Measurements from ENCODE around the gene CLDN9.

Gene CLDN9

GRCh38 chr16:3000540-3000939 lies 12.2 kb upstream of the CLDN9 start:
- DNase-seq, result no peak

GRCh38 chr16:3001316-3001715 lies 11.4 kb upstream of the CLDN9 start:
- DNase-seq, result no peak

GRCh38 chr16:3003582-3004270 lies 9.0 kb upstream of the CLDN9 start:
- peak; percentile 97 for DNase-seq

GRCh38 chr16:3004319-3004718 lies 8.4 kb upstream of the CLDN9 start:
- no peak for DNase-seq

GRCh38 chr16:3004781-3005284 lies 7.9 kb upstream of the CLDN9 start:
- no peak for DNase-seq

GRCh38 chr16:3007059-3007956 lies 5.4 kb upstream of the CLDN9 start:
- no peak for DNase-seq

GRCh38 chr16:3007957-3008689 lies 4.6 kb upstream of the CLDN9 start:
- DNase-seq, result no peak

GRCh38 chr16:3008690-3009037 lies 4.1 kb upstream of the CLDN9 start:
- DNase-seq, result no peak

GRCh38 chr16:3009568-3010390 lies 2.9 kb upstream of the CLDN9 start:
- DNase-seq, result no peak

- no peak for DNase-seq
Observed at GRCh38 chr16:3010510-3010909, 2.2 kb upstream of the CLDN9 start.

GRCh38 chr16:3012246-3012645 lies 477 bp upstream of the CLDN9 start:
- no peak for DNase-seq

GRCh38 chr16:3013491-3013951 lies 798 bp downstream of the CLDN9 start:
- no peak for DNase-seq

- DNase-seq, result no peak
Observed at GRCh38 chr16:3013998-3014690, 1.4 kb downstream of the CLDN9 start.

- no peak for DNase-seq
Observed at GRCh38 chr16:3014971-3015370, 2.2 kb downstream of the CLDN9 start.

GRCh38 chr16:3015865-3016521 lies 3.3 kb downstream of the CLDN9 start:
- no peak for DNase-seq

- no peak for DNase-seq
Observed at GRCh38 chr16:3017344-3017743, 4.6 kb downstream of the CLDN9 start.

GRCh38 chr16:3017794-3018506 lies 5.2 kb downstream of the CLDN9 start, which contains the start of gene CLDN6:
Gene CLDN6 (minus strand): TSS chr16:3018183. CDS start chr16:3016021, 2,162 bp downstream.
- DNase-seq, result no peak

GRCh38 chr16:3019594-3020246 lies 7.0 kb downstream of the CLDN9 start:
- DNase-seq, result no peak

GRCh38 chr16:3020247-3020603 lies 7.5 kb downstream of the CLDN9 start, which contains the start of gene TNFRSF12A:
Gene TNFRSF12A (plus strand): TSS chr16:3020368. CDS start chr16:3020398, 30 bp downstream.
- DNase-seq, result peak; percentile 25

All from DMS 273 treated with DMSO at 0.1 percent for 48 hours (cell line).